MM.1S (cell line): ENCODE data around the gene TACC2.

ENCODE experiments used
- DNase-seq: peaks from one replicate; pipeline ENCODE4 v3.0.0-alpha.2; 2015
- H2AFZ ChIP-seq: fragments of 300-600 bp; sonication (generic); 2 replicates; pipeline ENCODE4 v1.6.0; 2016; ENCODE audit warnings: antibody characterized with exemption, low read length
- H3F3A ChIP-seq: fragments of 300-600 bp; sonication (generic); 2 replicates; pipeline ENCODE4 v1.6.1; 2016; ENCODE audit warnings: mild to moderate bottlenecking, antibody characterized with exemption, low read length, moderate library complexity, mixed read lengths; ENCODE audit not compliant: insufficient read depth
- H3K27ac ChIP-seq: fragments of 300-600 bp; sonication (generic); 2 replicates; pipeline ENCODE4 v1.5.1; 2016; ENCODE audit warnings: mild to moderate bottlenecking, low read length
- H3K27me3 ChIP-seq: fragments of 300-600 bp; sonication (generic); replicated peaks from 2 replicates; pipeline ENCODE4 v1.6.0; 2016; ENCODE audit warnings: low read length; ENCODE audit not compliant: insufficient read depth
- H3K36me3 ChIP-seq: fragments of 300-600 bp; sonication (generic); replicated peaks from 2 replicates; pipeline ENCODE4 v1.6.1; 2016; ENCODE audit warnings: mild to moderate bottlenecking, low read length, mixed read lengths; ENCODE audit not compliant: insufficient read depth
- H3K4me1 ChIP-seq: fragments of 300-600 bp; sonication (generic); 2 replicates; pipeline ENCODE4 v1.6.1; 2016; ENCODE audit warnings: low read length, mixed read lengths
- H3K4me2 ChIP-seq: fragments of 300-600 bp; sonication (generic); 2 replicates; pipeline ENCODE4 v1.6.0; 2016; ENCODE audit warnings: low read depth, low read length
- H3K4me3 ChIP-seq: fragments of 300-600 bp; sonication (generic); 2 replicates; pipeline ENCODE4 v1.5.1; 2016; ENCODE audit warnings: low read length, mixed read lengths
- H3K79me2 ChIP-seq: fragments of 300-600 bp; sonication (generic); 2 replicates; pipeline ENCODE4 v1.6.1; 2016; ENCODE audit warnings: mixed run types, low read length, mixed read lengths
- H3K9ac ChIP-seq: fragments of 300-600 bp; sonication (generic); 2 replicates; pipeline ENCODE4 v1.6.1; 2016; ENCODE audit warnings: low read length, mixed read lengths
- H3K9me2 ChIP-seq: fragments of 300-600 bp; sonication (generic); replicated peaks from 2 replicates; pipeline ENCODE4 v1.6.1; 2016; ENCODE audit warnings: mild to moderate bottlenecking, low read length, mixed read lengths; ENCODE audit not compliant: insufficient read depth
- H3K9me3 ChIP-seq: fragments of 300-600 bp; sonication (generic); replicated peaks from 2 replicates; pipeline ENCODE4 v1.6.1; 2016; ENCODE audit warnings: mild to moderate bottlenecking, low read length, mixed read lengths; ENCODE audit not compliant: insufficient read depth
- H4K20me1 ChIP-seq: fragments of 300-600 bp; sonication (generic); 2 replicates; pipeline ENCODE4 v1.6.1; 2016; ENCODE audit warnings: mild to moderate bottlenecking, low read length, moderate library complexity, mixed read lengths; ENCODE audit not compliant: insufficient read depth
- EZH2 ChIP-seq: fragments of 300-600 bp; sonication (generic); optimal IDR thresholded peaks from 2 replicates; pipeline ENCODE3; 2017; ENCODE audit warnings: low read depth, mild to moderate bottlenecking, antibody characterized with exemption, low read length, mixed read lengths
- EZH2phosphoT487 ChIP-seq: fragments of 300-600 bp; sonication (generic); IDR thresholded peaks from 2 replicates; pipeline ENCODE4 v1.6.1; 2018; ENCODE audit warnings: antibody characterized with exemption, low read length
- TF ChIP-seq, protein P1 (sequence below): fragments of 300-600 bp; sonication (generic); IDR thresholded peaks from 2 replicates; pipeline ENCODE4 v1.5.1; 2016; ENCODE audit warnings: antibody characterized with exemption, low read length, mixed read lengths

TACC2 gene

DNA sequence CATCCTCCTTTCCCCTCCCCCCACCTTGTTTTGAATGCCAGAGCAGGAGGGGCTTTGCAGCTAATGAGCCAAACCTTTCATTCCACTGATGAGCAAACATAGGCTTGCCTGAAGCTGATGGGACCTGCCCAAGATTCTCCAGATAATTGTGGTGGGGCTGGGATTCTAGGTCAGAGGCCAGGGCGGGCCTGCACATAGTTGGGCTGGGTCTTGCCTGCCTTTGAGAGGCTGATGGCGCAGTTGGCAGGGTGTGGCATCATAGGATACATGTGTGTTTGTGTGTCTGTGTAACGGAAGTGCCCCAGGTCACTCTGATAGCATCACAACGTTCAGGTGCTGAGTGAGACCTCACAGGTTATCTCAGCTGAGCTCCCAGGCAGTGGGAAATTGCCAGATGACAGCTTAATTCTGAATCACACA, 305.0 kb downstream of the TACC2 start:
- Histone ChIP-seq H3F3A (no peaks in the 10 kb centered on the region), H3K9me2 (no peaks in the 10 kb centered on the region), H3K79me2 (no peaks in the 10 kb centered on the region), H3K4me2 (no peak overlapping the region), H4K20me1 (no peaks in the 10 kb centered on the region), H3K4me3 (no peak overlapping the region), H3K36me3 (no peaks in the 10 kb centered on the region), H3K9ac (no peak overlapping the region), H3K9me3 (no peaks in the 10 kb centered on the region), H3K27ac (no peak overlapping the region), H2AFZ (no peak overlapping the region), H3K4me1 (no peaks in the 10 kb centered on the region), H3K27me3 (no peaks in the 10 kb centered on the region; the same call in 1 of the 2 replicates)
- no peak for DNase-seq
- TF ChIP-seq EZH2 (no peak), EZH2phosphoT487 (no peak)
- TF ChIP-seq, protein P1, sequence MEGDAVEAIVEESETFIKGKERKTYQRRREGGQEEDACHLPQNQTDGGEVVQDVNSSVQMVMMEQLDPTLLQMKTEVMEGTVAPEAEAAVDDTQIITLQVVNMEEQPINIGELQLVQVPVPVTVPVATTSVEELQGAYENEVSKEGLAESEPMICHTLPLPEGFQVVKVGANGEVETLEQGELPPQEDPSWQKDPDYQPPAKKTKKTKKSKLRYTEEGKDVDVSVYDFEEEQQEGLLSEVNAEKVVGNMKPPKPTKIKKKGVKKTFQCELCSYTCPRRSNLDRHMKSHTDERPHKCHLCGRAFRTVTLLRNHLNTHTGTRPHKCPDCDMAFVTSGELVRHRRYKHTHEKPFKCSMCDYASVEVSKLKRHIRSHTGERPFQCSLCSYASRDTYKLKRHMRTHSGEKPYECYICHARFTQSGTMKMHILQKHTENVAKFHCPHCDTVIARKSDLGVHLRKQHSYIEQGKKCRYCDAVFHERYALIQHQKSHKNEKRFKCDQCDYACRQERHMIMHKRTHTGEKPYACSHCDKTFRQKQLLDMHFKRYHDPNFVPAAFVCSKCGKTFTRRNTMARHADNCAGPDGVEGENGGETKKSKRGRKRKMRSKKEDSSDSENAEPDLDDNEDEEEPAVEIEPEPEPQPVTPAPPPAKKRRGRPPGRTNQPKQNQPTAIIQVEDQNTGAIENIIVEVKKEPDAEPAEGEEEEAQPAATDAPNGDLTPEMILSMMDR, result no peak

DNA sequence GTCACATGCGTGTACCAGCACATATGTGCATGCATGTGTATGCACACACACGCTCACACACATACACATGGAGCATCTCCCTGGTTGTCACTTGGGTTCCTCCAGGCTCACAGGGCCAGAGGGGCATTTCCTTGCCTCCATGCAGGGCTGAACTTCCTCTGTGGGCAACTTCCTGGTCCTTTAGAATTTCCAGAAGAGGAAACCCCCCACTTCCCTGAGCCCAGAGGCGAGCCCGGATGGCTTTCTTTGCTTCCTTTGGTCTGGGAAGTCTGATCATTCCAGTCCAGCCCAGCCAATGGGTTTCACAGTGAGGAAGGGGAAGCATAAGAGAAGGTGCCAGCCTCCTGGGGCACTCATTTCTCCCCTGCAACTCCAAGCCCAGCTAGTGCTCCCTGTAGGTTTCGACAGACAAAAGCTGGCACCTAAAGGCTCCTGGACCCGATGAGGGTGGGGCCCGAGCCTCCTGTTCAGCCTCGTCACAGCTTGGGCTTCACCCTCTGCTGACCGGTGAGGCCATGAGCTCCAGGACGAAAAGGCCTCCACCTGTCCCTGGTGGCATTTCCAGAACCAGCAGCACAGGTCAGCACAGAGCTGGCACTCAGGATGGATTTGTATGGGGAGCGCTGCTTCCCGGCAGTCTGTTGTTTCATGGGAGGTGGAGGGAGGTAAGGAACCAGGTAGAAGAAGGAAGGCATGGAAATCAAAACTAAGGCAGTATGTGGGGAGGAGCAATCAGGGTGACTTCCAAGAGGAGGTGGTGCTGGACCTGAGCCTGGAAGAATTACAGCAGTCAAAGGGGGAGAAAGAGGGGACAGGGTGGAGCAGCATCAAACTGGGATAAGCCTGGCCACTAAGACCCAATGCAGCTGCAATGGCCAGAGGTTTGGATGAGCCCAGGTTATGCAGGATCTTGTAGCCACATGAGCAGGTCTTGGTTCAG, 305.8 kb downstream of the TACC2 start:
- Histone ChIP-seq H2AFZ (no peak overlapping the region), H3K27ac (no peak overlapping the region), H3K9ac (no peak overlapping the region), H3K4me3 (no peak overlapping the region), H3K79me2 (no peaks in the 10 kb centered on the region), H3K4me2 (no peak overlapping the region), H4K20me1 (no peaks in the 10 kb centered on the region), H3K9me3 (no peaks in the 10 kb centered on the region), H3K4me1 (no peaks in the 10 kb centered on the region), H3K9me2 (no peaks in the 10 kb centered on the region), H3K27me3 (no peaks in the 10 kb centered on the region; the same call in 1 of the 2 replicates), H3K36me3 (no peaks in the 10 kb centered on the region), H3F3A (no peaks in the 10 kb centered on the region)
- no peak for DNase-seq
- no peak for TF ChIP-seq EZH2
- TF ChIP-seq, protein P1, result no peak
- TF ChIP-seq EZH2phosphoT487, result no peak

DNA sequence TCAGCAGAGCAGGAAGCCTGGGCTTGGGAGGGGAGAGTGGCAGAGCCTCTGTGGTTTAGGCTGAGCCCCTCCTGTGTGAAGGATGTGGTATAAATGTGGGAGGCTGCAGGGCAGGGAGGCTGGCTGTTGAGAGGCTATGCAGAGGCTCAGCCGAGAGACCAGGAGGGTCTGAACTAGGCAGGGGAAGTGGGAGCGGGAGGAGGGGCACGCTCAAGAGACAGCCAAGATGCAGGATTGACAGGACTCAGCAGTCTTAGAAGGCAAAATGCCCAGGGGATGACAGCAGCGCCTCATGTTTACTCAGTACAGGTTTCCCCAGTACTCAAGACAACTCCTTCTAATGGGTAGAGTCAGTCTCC, 306.5 kb downstream of the TACC2 start:
- no peaks in the 10 kb centered on the region for H3K9me3 ChIP-seq
- no peak overlapping the region for H3K4me3 ChIP-seq
- no peak for DNase-seq
- H3K36me3 ChIP-seq, result no peaks in the 10 kb centered on the region
- TF ChIP-seq, protein P1, result no peak
- TF ChIP-seq EZH2, result no peak
- no peak for TF ChIP-seq EZH2phosphoT487
- H3K9me2 ChIP-seq, result no peaks in the 10 kb centered on the region
- no peaks in the 10 kb centered on the region for H4K20me1 ChIP-seq
- H3F3A ChIP-seq, result no peaks in the 10 kb centered on the region
- no peak overlapping the region for H3K9ac ChIP-seq
- H3K4me1 ChIP-seq, result no peaks in the 10 kb centered on the region
- no peaks in the 10 kb centered on the region; the same call in 1 of the 2 replicates for H3K27me3 ChIP-seq
- no peaks in the 10 kb centered on the region for H3K79me2 ChIP-seq
- no peak overlapping the region for H3K4me2 ChIP-seq
- H3K27ac ChIP-seq, result no peak overlapping the region
- H2AFZ ChIP-seq, result no peak overlapping the region
